Psoas muscle (tissue), 8 donors: Measurements from ENCODE around the gene SLC9A6. TPM values are rescaled to one million over a fixed set of nuclear protein-coding genes. Genes with fewer than 3 reads are reported as not detected.

ENCODE experiments used
- ATAC-seq, 4 donors: fragments of 200-7000 bp; cut with Tn5 transposase; one replicate each; pipeline ENCODE4 v1.9.1; 2020; ENCODE audit warnings: moderate library complexity in 3 of 4, mild to moderate bottlenecking in 2 of 4
- DNase-seq, 2 donors: peaks; one replicate each; pipeline ENCODE4 v3.0.0-alpha.2; 2020
- H3K27ac ChIP-seq: fragments of 200-600 bp; one replicate; pipeline ENCODE4 v1.8.0; 2022
- H3K27me3 ChIP-seq, 3 donors: fragments of 200-600 bp in 1 of 3; one replicate each; pipeline versions ENCODE4 v1.6.1 to v1.8.0; 2013 to 2022; ENCODE audit warnings: low read length in 2 of 3, mild to moderate bottlenecking in 2 of 3, moderate library complexity in 1 of 3; ENCODE audit not compliant: insufficient read depth in 3 of 3
- H3K36me3 ChIP-seq, 2 donors: fragments of 200-600 bp in 1 of 2; one replicate each; pipeline versions ENCODE4 v1.6.1 to v1.8.0; 2013 to 2022; ENCODE audit warnings: low read depth in 1 of 2, mild to moderate bottlenecking in 1 of 2, moderate library complexity in 1 of 2; ENCODE audit not compliant: insufficient read depth in 1 of 2
- H3K4me1 ChIP-seq: fragments of 200-600 bp; one replicate; pipeline ENCODE4 v1.8.0; 2022
- H3K4me3 ChIP-seq: fragments of 200-600 bp; one replicate; pipeline ENCODE4 v1.8.0; 2022; ENCODE audit warnings: mild to moderate bottlenecking
- H3K9me3 ChIP-seq: fragments of 200-600 bp; one replicate; pipeline ENCODE4 v1.8.0; 2022
- CTCF ChIP-seq: fragments of 200-600 bp; IDR thresholded peaks from one replicate; pipeline ENCODE4 v1.8.0; 2022; ENCODE audit warnings: antibody characterized with exemption
- WGBS, 3 donors: extraction: QIAGEN DNeasy Blood & Tissue Kit; methylation state at CpG; one replicate each; pipeline versions ENCODE4 v1.1.6 to v1.1.7; 2013; 5-methylcytosine and 5-hydroxymethylcytosine counted together
- intact Hi-C, 2 donors: fragments of 100-400 bp; cut with DNase I; formaldehyde crosslinking; loops; one replicate each; pipeline versions ENCODE4 v1.11.0 to v1.14.2; 2022
- polyA plus RNA-seq, 3 donors: library from polyadenylated mRNA; stranded (reverse); fragments of 200-250 nt; gene quantifications; one replicate each; pipeline ENCODE4 v1.2.3, GENCODE V29; 2013
- total RNA-seq, 4 donors: library from RNA; stranded (reverse); fragmentation: NEBNext Ultra II Directional in 2 of 4; extraction: Animal tissue kit (Norgen Biotek cat#: 25700) in 2 of 4; gene quantifications; one replicate each; pipeline versions ENCODE4 v1.2.1 to v1.2.4, GENCODE V29; 2021 to 2023
- donor health status: healthy with polysubstance abuse.
- donor health status: DM: no; HTN: no; CAD: no; lungs with moderate emphysema.
- donor health status: Bipolar disorder and iron deficiency.
- donor health status: healthy.
- donor health status: DM: yes; HTN: yes; CAD: no.
- donor health status: DM: no; HTN: no; CAD: no.
- donor health status: DM: no; HTN: no; CAD: no.
- donor health status: DM: yes; HTN: yes; CAD: no.

Gene SLC9A6
- total and polyA plus RNA-seq, 7 donors, result 7.9 to 16.9 (median 8.9) TPM

- intact Hi-C loops, result loop anchor here in 1 of 2 donors (10.0 kb wide), 1 partner anchor 939 kb away; no protein-coding TSS in a partner anchor
- TF ChIP-seq CTCF, result no peak
- Histone ChIP-seq H3K4me3 (peak overlapping the region; percentile 79), H3K9me3 (no peaks in the 10 kb centered on the region), H3K27me3 (no peaks in the 10 kb centered on the region), H3K4me1 (peaks cover 5% of the 10 kb centered on the region), H3K27ac (peak overlapping the region; percentile 84), H3K36me3 (no peaks in the 10 kb centered on the region)
- ATAC-seq (peak in 1 of 4 donors; percentile 5), DNase-seq (no peak)
- 0 to 22% (median 1%) methylated on average over 13 to 15 of the region's 15 CpGs for WGBS, 3 donors
Observed at GRCh38 chrX:135985973-135986310, 707 bp downstream of the SLC9A6 start.

GRCh38 chrX:135988245-135988644, 3.0 kb downstream of the SLC9A6 start:
- no peak for DNase-seq
- H3K4me1 ChIP-seq, result peaks cover 5% of the 10 kb centered on the region
- H3K9me3 ChIP-seq, result no peaks in the 10 kb centered on the region
- no peaks in the 10 kb centered on the region for H3K27me3 ChIP-seq
- WGBS, 3 donors, result 77 to 88% (median 82%) methylated on average over 4 of the region's 4 CpGs
- no peak for TF ChIP-seq CTCF
- H3K4me3 ChIP-seq, result no peak overlapping the region
- no peaks in the 10 kb centered on the region for H3K36me3 ChIP-seq
- no peak overlapping the region for H3K27ac ChIP-seq
- no peak for ATAC-seq
- intact Hi-C loops, result loop anchor here in 1 of 2 donors (10.0 kb wide), 1 partner anchor 937 kb away; no protein-coding TSS in a partner anchor

GRCh38 chrX:136015016-136015415, 29.8 kb downstream of the SLC9A6 start:
- WGBS, 3 donors, result 84 to 98% (median 92%) methylated on average over 4 of the region's 4 CpGs
- Histone ChIP-seq H3K9me3 (no peaks in the 10 kb centered on the region), H3K27ac (no peak overlapping the region), H3K27me3 (no peaks in the 10 kb centered on the region), H3K4me3 (no peak overlapping the region), H3K4me1 (no peaks in the 10 kb centered on the region), H3K36me3 (peaks cover 0 to 10% of the 10 kb centered on the region in 2 donors)
- no peak for ATAC-seq
- TF ChIP-seq CTCF, result no peak
- no peak for DNase-seq
- intact Hi-C loops, result no loop called here

GRCh38 chrX:136016881-136017280, 31.6 kb downstream of the SLC9A6 start:
- no peak overlapping the region for H3K27ac ChIP-seq
- no peaks in the 10 kb centered on the region for H3K9me3 ChIP-seq
- no peak overlapping the region for H3K4me3 ChIP-seq
- 83 to 100% (median 91%) methylated on average over 2 of the region's 2 CpGs for WGBS, 3 donors
- no peaks in the 10 kb centered on the region for H3K4me1 ChIP-seq
- intact Hi-C loops, result no loop called here
- ATAC-seq (no peak), DNase-seq (no peak)
- H3K36me3 ChIP-seq, result peaks cover 0 to 10% of the 10 kb centered on the region in 2 donors
- no peaks in the 10 kb centered on the region for H3K27me3 ChIP-seq
- no peak for TF ChIP-seq CTCF

- no peaks in the 10 kb centered on the region for H3K27me3 ChIP-seq
- H3K4me3 ChIP-seq, result no peak overlapping the region
- no peak overlapping the region for H3K27ac ChIP-seq
- intact Hi-C loops, result no loop called here
- peaks cover 0 to 13% of the 10 kb centered on the region in 2 donors for H3K36me3 ChIP-seq
- no peak for ATAC-seq
- no peak for TF ChIP-seq CTCF
- H3K4me1 ChIP-seq, result no peaks in the 10 kb centered on the region
- DNase-seq, result no peak
- no peaks in the 10 kb centered on the region for H3K9me3 ChIP-seq
- 50 to 70% (median 67%) methylated on average over 5 of the region's 5 CpGs for WGBS, 3 donors
Observed at GRCh38 chrX:136019226-136019625, 34.0 kb downstream of the SLC9A6 start.
